A673 (cell line): ENCODE measurements around the gene PDCL3.

Experiments
- CTCF ChIP-seq: fragments of 300-800, 200-600 bp; sonication (generic); conservative IDR thresholded peaks from 2 replicates; pipeline ENCODE4 v1.5.1; 2017; ENCODE audit warnings: low read depth, mild to moderate bottlenecking, antibody characterized with exemption, low read length, moderate library complexity, mixed read lengths
- EZH2 ChIP-seq: fragments of 200-600 bp; sonication (generic); IDR thresholded peaks from 2 replicates; pipeline ENCODE4 v1.6.1; 2017; ENCODE audit warnings: borderline replicate concordance, low read depth, mild to moderate bottlenecking, mixed read lengths, antibody characterized with exemption, low read length; ENCODE audit not compliant: poor library complexity, severe bottlenecking

GRCh38 chr2:100560216-100560830 is 2.5 kb upstream of the PDCL3 start:
- TF ChIP-seq CTCF (no peak), EZH2 (no peak)
